Fibroblast of lung (primary cell): Measurements from ENCODE around the gene AMBN. TPM values are rescaled to one million over a fixed set of nuclear protein-coding genes. Genes with fewer than 3 reads are reported as not detected.

Source experiments
- DNase-seq, 2 donors: peaks; one replicate each; pipeline versions ENCODE4 v3.0.0 to v3.0.0-alpha.2; 2010; ENCODE audit warnings: low read depth in 2 of 2
- H2AFZ ChIP-seq: 2 replicates; pipeline ENCODE4 v1.5.1; 2012; ENCODE audit warnings: low read length, control low read depth, inconsistent platforms
- H3K27ac ChIP-seq: 2 replicates; pipeline ENCODE4 v1.5.1; 2011; ENCODE audit warnings: low read length, control low read depth; ENCODE audit not compliant: insufficient read depth
- H3K27me3 ChIP-seq: 2 replicates; pipeline ENCODE4 v1.5.1; 2011; ENCODE audit warnings: mild to moderate bottlenecking, low read length; ENCODE audit not compliant: control insufficient read depth, insufficient read depth
- H3K36me3 ChIP-seq: 2 replicates; pipeline ENCODE4 v1.5.1; 2011; ENCODE audit warnings: low read length; ENCODE audit not compliant: control insufficient read depth, insufficient read depth
- H3K4me1 ChIP-seq: 2 replicates; pipeline ENCODE4 v1.5.1; 2011; ENCODE audit warnings: low read length; ENCODE audit not compliant: control insufficient read depth, insufficient read depth; ENCODE audit errors: extremely low read depth
- H3K4me2 ChIP-seq: 2 replicates; pipeline ENCODE4 v1.5.1; 2011; ENCODE audit warnings: low read length, control low read depth; ENCODE audit not compliant: insufficient read depth; ENCODE audit errors: extremely low read depth
- H3K4me3 ChIP-seq, 4 experiments: fragments of 200-600 bp in 1 of 4; sonication (generic) in 1 of 4; replicated peaks in 1 of 4; 2 replicates each; pipeline ENCODE4 v1.5.1; 2011 to 2016; ENCODE audit warnings: low read length in 4 of 4, low read depth in 3 of 4, mild to moderate bottlenecking in 3 of 4, control low read depth in 2 of 4, inconsistent platforms in 1 of 4, mixed read lengths in 1 of 4; ENCODE audit not compliant: insufficient read depth in 1 of 4; ENCODE audit errors: control extremely low read depth in 1 of 4
- H3K79me2 ChIP-seq: 2 replicates; pipeline ENCODE4 v1.5.1; 2012; ENCODE audit warnings: mild to moderate bottlenecking, low read length, inconsistent platforms; ENCODE audit not compliant: control insufficient read depth, insufficient read depth
- H3K9ac ChIP-seq: 2 replicates; pipeline ENCODE4 v1.5.1; 2011; ENCODE audit warnings: mild to moderate bottlenecking, low read length, control low read depth; ENCODE audit not compliant: insufficient read depth
- H3K9me3 ChIP-seq: 2 replicates; pipeline ENCODE4 v1.5.1; 2012; ENCODE audit warnings: low read depth, low read length; ENCODE audit not compliant: control insufficient read depth, insufficient read depth
- H4K20me1 ChIP-seq: 2 replicates; pipeline ENCODE4 v1.5.1; 2011; ENCODE audit warnings: low read length; ENCODE audit not compliant: control insufficient read depth, insufficient read depth; ENCODE audit errors: extremely low read depth
- EZH2 ChIP-seq: IDR thresholded peaks from 2 replicates; pipeline ENCODE4 v1.5.1; 2012; ENCODE audit warnings: low read length, control low read depth, mild to moderate bottlenecking; ENCODE audit errors: missing control alignments
- polyA plus RNA-seq, 2 donors: library from polyadenylated mRNA; depleted of rRNA in 1 of 2; stranded (reverse) in 1 of 2; unstranded in 1 of 2; fragments of >200 nt; gene quantifications; 2 replicates each; pipeline ENCODE4 v1.2.1, GENCODE V29; 2011 to 2012; ENCODE audit warnings: missing spikeins in 1 of 2
- total RNA-seq: library from RNA; depleted of rRNA; stranded (reverse); fragments of >200 nt; gene quantifications from 2 replicates; pipeline ENCODE4 v1.2.1, GENCODE V29; 2014
- TF ChIP-seq, protein P1 (sequence below), 2 donors: IDR thresholded peaks in 1 of 2; conservative IDR thresholded peaks in 1 of 2; 1 replicate in 1 of 2; 2 replicates in 1 of 2; pipeline ENCODE4 v1.5.1; 2011 to 2012; ENCODE audit warnings: low read length in 2 of 2, control low read depth in 1 of 2, inconsistent platforms in 1 of 2, low read depth in 1 of 2, mild to moderate bottlenecking in 1 of 2

AMBN gene
- total and polyA plus RNA-seq, 2 donors (not counting 1 experiment from before 2014, with no cell fraction given), result not detected

DNA sequence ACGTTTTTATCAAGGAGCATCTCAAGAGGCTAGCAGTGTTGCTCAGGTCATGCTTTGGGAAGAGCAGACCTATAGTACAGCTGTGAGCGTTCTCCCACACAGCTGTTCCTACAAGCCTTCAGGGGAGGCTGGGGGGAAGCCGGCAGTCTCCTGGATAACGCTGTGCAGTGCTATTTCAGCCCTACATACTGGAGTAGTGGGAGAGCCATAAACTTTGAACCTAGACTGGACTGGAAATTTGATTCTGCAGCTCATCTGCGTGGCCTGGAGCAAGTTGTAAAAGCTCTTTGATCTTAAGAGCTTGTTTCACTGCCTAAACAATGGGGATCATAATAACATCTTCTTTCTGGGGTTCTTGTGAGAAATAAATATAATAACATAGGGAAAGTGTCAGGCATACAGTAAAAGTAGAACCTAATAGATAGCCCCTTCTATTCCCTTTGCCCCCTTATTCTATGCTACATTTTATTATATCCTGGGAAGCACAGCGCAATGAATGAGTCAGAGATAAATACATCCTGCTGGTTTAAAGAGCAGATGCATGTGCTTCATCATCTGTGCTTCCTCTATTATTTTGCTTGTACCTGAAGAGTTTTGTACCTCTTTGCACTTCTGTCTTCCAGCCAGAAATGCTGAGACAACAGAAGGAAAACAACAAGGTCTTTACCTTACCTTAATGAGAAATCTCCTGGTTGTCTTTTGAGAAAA lies 14.7 kb upstream of the AMBN start:
- no peak for DNase-seq
- Histone ChIP-seq H3K79me2 (no peaks in the 10 kb centered on the region), H3K4me3 (no peak overlapping the region), H3K27ac (no peak overlapping the region), H3K9me3 (no peaks in the 10 kb centered on the region), H3K36me3 (no peaks in the 10 kb centered on the region), H3K4me1 (no peaks in the 10 kb centered on the region), H2AFZ (no peak overlapping the region), H3K4me2 (no peak overlapping the region), H3K27me3 (no peaks in the 10 kb centered on the region), H4K20me1 (no peaks in the 10 kb centered on the region), H3K9ac (no peak overlapping the region)
- TF ChIP-seq, protein P1, sequence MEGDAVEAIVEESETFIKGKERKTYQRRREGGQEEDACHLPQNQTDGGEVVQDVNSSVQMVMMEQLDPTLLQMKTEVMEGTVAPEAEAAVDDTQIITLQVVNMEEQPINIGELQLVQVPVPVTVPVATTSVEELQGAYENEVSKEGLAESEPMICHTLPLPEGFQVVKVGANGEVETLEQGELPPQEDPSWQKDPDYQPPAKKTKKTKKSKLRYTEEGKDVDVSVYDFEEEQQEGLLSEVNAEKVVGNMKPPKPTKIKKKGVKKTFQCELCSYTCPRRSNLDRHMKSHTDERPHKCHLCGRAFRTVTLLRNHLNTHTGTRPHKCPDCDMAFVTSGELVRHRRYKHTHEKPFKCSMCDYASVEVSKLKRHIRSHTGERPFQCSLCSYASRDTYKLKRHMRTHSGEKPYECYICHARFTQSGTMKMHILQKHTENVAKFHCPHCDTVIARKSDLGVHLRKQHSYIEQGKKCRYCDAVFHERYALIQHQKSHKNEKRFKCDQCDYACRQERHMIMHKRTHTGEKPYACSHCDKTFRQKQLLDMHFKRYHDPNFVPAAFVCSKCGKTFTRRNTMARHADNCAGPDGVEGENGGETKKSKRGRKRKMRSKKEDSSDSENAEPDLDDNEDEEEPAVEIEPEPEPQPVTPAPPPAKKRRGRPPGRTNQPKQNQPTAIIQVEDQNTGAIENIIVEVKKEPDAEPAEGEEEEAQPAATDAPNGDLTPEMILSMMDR (conservative IDR thresholded peaks at IDR 0.05 in 1 of 2, IDR thresholded peaks at IDR 0.05 in 1 of 2; ENCODE audit: low read depth in 1 of 2, low read length in 2 of 2), result no peak
- no peak for TF ChIP-seq EZH2

DNA sequence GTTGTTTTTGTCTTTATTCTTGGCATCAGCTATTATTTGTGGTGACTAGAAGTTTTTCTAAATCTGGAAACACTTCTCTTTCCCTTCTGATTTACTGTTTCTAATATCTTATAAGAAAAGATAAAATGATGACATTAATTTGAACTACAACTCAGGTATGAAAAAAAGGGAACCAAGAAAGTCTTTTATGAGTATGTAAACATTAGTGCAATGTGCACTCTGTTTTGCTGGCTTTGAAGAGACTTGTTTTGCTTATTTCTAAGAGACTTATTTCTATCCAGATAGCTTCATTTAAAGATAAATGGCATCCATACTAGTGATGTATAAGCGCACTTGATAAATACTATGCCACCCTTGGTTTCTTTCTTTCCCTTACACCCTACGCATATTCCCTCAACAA lies 10.1 kb upstream of the AMBN start:
- H3K4me3 ChIP-seq, result no peak overlapping the region
- no peak for TF ChIP-seq EZH2
- TF ChIP-seq, protein P1 (conservative IDR thresholded peaks at IDR 0.05 in 1 of 2, IDR thresholded peaks at IDR 0.05 in 1 of 2; ENCODE audit: low read depth in 1 of 2, low read length in 2 of 2), result no peak

DNA sequence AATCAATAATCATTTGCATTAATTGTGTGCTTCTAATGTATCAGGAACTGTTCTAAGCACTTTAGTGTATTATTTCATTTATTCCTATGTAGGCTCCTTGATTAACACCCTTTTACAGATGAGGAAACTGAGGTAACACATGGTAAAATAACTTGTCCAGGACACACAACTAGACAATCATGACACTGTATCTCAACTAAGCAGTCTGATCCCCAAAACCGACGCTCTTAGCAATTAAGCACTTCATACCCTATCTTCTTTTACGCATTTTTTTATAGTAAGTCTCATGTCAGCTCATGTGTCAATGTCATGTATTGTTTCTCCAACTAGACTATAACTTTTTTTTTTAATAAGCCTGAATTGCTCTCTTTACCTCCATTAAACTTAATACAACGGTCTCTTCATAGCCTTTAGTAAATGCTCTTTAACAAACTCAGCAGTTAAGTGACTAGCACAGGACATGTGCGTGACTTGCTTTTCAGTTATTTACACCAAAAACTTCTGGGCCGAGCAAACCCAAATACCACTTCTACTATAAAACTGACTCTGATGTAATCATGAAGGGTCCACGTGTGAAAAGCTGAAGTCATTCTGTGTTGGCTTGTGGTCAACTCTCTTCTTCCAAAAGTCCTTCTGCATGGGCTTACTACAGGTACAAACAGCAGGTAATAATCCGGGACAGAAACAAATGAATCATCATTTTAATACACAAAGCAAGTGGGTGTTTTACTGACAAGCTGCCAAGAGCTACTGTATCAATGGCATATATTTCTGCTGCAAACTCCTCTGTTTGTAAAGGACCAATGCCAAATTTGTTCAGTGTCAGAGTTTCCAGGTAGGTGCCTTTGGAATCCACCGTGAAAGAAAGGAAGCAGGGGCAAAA lies 7.9 kb upstream of the AMBN start:
- Histone ChIP-seq H4K20me1 (no peaks in the 10 kb centered on the region), H3K4me2 (no peak overlapping the region), H3K27me3 (no peaks in the 10 kb centered on the region), H3K4me1 (no peaks in the 10 kb centered on the region), H3K27ac (no peak overlapping the region), H2AFZ (no peak overlapping the region), H3K9ac (no peak overlapping the region), H3K9me3 (no peaks in the 10 kb centered on the region), H3K36me3 (no peaks in the 10 kb centered on the region), H3K4me3 (no peak overlapping the region), H3K79me2 (no peaks in the 10 kb centered on the region)
- no peak for TF ChIP-seq EZH2
- TF ChIP-seq, protein P1 (conservative IDR thresholded peaks at IDR 0.05 in 1 of 2, IDR thresholded peaks at IDR 0.05 in 1 of 2; ENCODE audit: low read depth in 1 of 2, low read length in 2 of 2), result no peak
- DNase-seq, result no peak

More for the DNA sequence above, 10.1 kb upstream of the AMBN start:
- Histone ChIP-seq H2AFZ (no peak overlapping the region), H3K9me3 (no peaks in the 10 kb centered on the region), H3K27me3 (no peaks in the 10 kb centered on the region), H3K36me3 (no peaks in the 10 kb centered on the region), H4K20me1 (no peaks in the 10 kb centered on the region), H3K27ac (no peak overlapping the region), H3K4me1 (no peaks in the 10 kb centered on the region), H3K9ac (no peak overlapping the region), H3K79me2 (no peaks in the 10 kb centered on the region), H3K4me2 (no peak overlapping the region)
- no peak for DNase-seq
